Heart right ventricle (tissue), 16 donors: ENCODE data around the gene IL1RN. TPM values are rescaled to one million over a fixed set of nuclear protein-coding genes. Genes with fewer than 3 reads are reported as not detected.

ENCODE experiments used
- ATAC-seq, 8 donors: fragments of 200-7000 bp; cut with Tn5 transposase; one replicate each; pipeline ENCODE4 v1.9.1; 2020; ENCODE audit warnings: mild to moderate bottlenecking in 8 of 8, moderate library complexity in 8 of 8, moderate number of reproducible peaks in 1 of 8
- DNase-seq, 2 donors: peaks; one replicate each; pipeline ENCODE4 v3.0.0-alpha.2; 2020
- H3K27ac ChIP-seq, 10 donors: fragments of 200-600 bp; sonication (generic) in 2 of 10; one replicate each; pipeline versions ENCODE4 v1.5.0 to v1.8.0; 2020 to 2022; ENCODE audit warnings: mild to moderate bottlenecking in 3 of 10
- H3K27me3 ChIP-seq, 7 donors: fragments of 200-600 bp; one replicate each; pipeline ENCODE4 v1.8.0; 2021 to 2022; ENCODE audit warnings: mild to moderate bottlenecking in 2 of 7
- H3K36me3 ChIP-seq, 9 donors: fragments of 200-600 bp; sonication (generic) in 1 of 9; one replicate each; pipeline versions ENCODE4 v1.5.0 to v1.8.0; 2020 to 2022; ENCODE audit warnings: mild to moderate bottlenecking in 2 of 9
- H3K4me1 ChIP-seq, 9 donors: fragments of 200-600 bp; sonication (generic) in 1 of 9; one replicate each; pipeline versions ENCODE4 v1.5.0 to v1.8.0; 2020 to 2022; ENCODE audit warnings: mild to moderate bottlenecking in 4 of 9
- H3K4me3 ChIP-seq, 10 donors: fragments of 200-600 bp; sonication (generic) in 2 of 10; one replicate each; pipeline versions ENCODE4 v1.5.0 to v1.8.0; 2020 to 2022; ENCODE audit warnings: mild to moderate bottlenecking in 7 of 10, moderate library complexity in 2 of 10
- H3K9me3 ChIP-seq, 11 donors: fragments of 200-600 bp in 10 of 11; sonication (generic) in 2 of 11; one replicate each; pipeline versions ENCODE4 v1.5.0 to v1.8.0; 2013 to 2022; ENCODE audit warnings: mild to moderate bottlenecking in 2 of 11, control low read depth in 1 of 11, moderate library complexity in 1 of 11
- CTCF ChIP-seq, 9 donors: fragments of 200-600 bp; sonication (generic) in 2 of 9; IDR thresholded peaks; one replicate each; pipeline versions ENCODE4 v1.5.0 to v1.8.0; 2021 to 2022; ENCODE audit warnings: antibody characterized with exemption in 9 of 9, mild to moderate bottlenecking in 5 of 9, moderate library complexity in 1 of 9
- WGBS, 2 donors: extraction: QIAGEN DNeasy Blood & Tissue Kit; methylation state at CpG; one replicate each; pipeline ENCODE4 v1.1.7; 2013; ENCODE audit warnings: inconsistent platforms in 1 of 2; 5-methylcytosine and 5-hydroxymethylcytosine counted together
- intact Hi-C, 10 donors: fragments of 100-400 bp; cut with DNase I; formaldehyde crosslinking; loops; one replicate each; pipeline versions ENCODE4 v1.11.1 to v1.14.2; 2022
- polyA plus RNA-seq, 2 donors: library from polyadenylated mRNA; stranded (reverse); fragments of 200-250 nt; gene quantifications; one replicate each; pipeline ENCODE4 v1.2.3, GENCODE V29; 2013
- total RNA-seq, 10 donors: library from RNA; stranded (reverse); fragmentation: NEBNext Ultra II Directional in 3 of 10; extraction: Animal tissue kit (Norgen Biotek cat#: 25700) in 3 of 10; gene quantifications; one replicate each; pipeline versions ENCODE4 v1.2.1 to v1.2.4, GENCODE V29; 2021 to 2023
- donor health status: Arrhythmogenic right ventricular cardiomyopathy.
- donor health status: ischemic (EF 13 %, LVEDD 7.1; RV severe dilation, severe dysfunction).
- donor health status: healthy with polysubstance abuse.
- donor health status: DM: no; HTN: yes; CAD: no.
- donor health status: DM: no; HTN: no; CAD: no.
- donor health status: ischemic (EF 25% LVEDD 6.9; RV normal size, moderate dysfunction).
- donor health status: ischemic (EF 25% LVEDD 5.7; RV mildly dilated, moderate dysfunction).
- donor health status: healthy.
- donor health status: DM: yes; HTN: yes; CAD: no.
- donor health status: Ischemic cardiomyopathy.
- donor health status: ischemic (EF 35%, LVEDD 5.7; RV mildly dilated, moderate dysfunction).
- donor health status: nonischemic (EF 11% LVEDD 7.7; RV severe dilation, severe dysfunction).
- donor health status: DM: yes; HTN: yes; CAD: no.
- donor health status: PGD.
- donor health status: ischemic (EF 29% LVEDD 5.4; RV normal size, mild dysfunction).
- donor health status: nonischemic (EF 23%, LVEDD 6.1; RV moderate dilation, normal function).

The IL1RN gene
- total and polyA plus RNA-seq, 12 donors = 0.22 to 9.2 (median 0.85) TPM; not detected in 2

GRCh38 chr2:113167115-113167932 lies 39.9 kb downstream of the IL1RN start:
- DNase-seq (no peak), ATAC-seq (peak; percentile 49 to 87 (median 66))
- peaks cover 0 to 28% (median 0%) of the 10 kb centered on the region in 9 donors for H3K4me1 ChIP-seq
- H3K27ac ChIP-seq = peak overlapping the region in 1 of 10 donors; percentile 58
- H3K4me3 ChIP-seq = no peak overlapping the region
- intact Hi-C loops = no loop called here
- no peaks in the 10 kb centered on the region for H3K36me3 ChIP-seq
- no peaks in the 10 kb centered on the region for H3K27me3 ChIP-seq
- WGBS, 2 donors = 54 to 56% methylated on average over 12 of the region's 12 CpGs
- TF ChIP-seq CTCF (IDR thresholded peaks at IDR 0.05) = no peak
- H3K9me3 ChIP-seq = no peaks in the 10 kb centered on the region

GRCh38 chr2:113167962-113168340 lies 40.6 kb downstream of the IL1RN start:
- Histone ChIP-seq H3K4me3 (no peak overlapping the region), H3K4me1 (peaks cover 0 to 34% (median 0%) of the 10 kb centered on the region in 9 donors), H3K9me3 (no peaks in the 10 kb centered on the region), H3K36me3 (no peaks in the 10 kb centered on the region), H3K27me3 (peaks cover 0 to 4% (median 0%) of the 10 kb centered on the region in 7 donors), H3K27ac (peak overlapping the region in 1 of 10 donors; percentile 20)
- ATAC-seq (no peak), DNase-seq (no peak)
- TF ChIP-seq CTCF (IDR thresholded peaks at IDR 0.05) = no peak
- 79 to 89% methylated on average over 6 of the region's 6 CpGs for WGBS, 2 donors
- intact Hi-C loops = no loop called here

- ATAC-seq (no peak), DNase-seq (no peak)
- no peaks in the 10 kb centered on the region for H3K9me3 ChIP-seq
- H3K36me3 ChIP-seq = no peaks in the 10 kb centered on the region
- H3K4me1 ChIP-seq = peaks cover 0 to 41% (median 0%) of the 10 kb centered on the region in 9 donors
- H3K27ac ChIP-seq = peak overlapping the region in 1 of 10 donors; percentile 66
- 86 to 92% methylated on average over 8 of the region's 8 CpGs for WGBS, 2 donors
- no peak overlapping the region for H3K4me3 ChIP-seq
- intact Hi-C loops = no loop called here
- no peak for TF ChIP-seq CTCF (IDR thresholded peaks at IDR 0.05)
- peaks cover 0 to 4% (median 0%) of the 10 kb centered on the region in 7 donors for H3K27me3 ChIP-seq
These were observed 41.7 kb downstream of the IL1RN start for GRCh38 chr2:113169002-113169530.

- 91 to 95% methylated on average over 3 of the region's 3 CpGs for WGBS, 2 donors
- H3K27me3 ChIP-seq = peaks cover 0 to 4% (median 0%) of the 10 kb centered on the region in 7 donors
- no peak for TF ChIP-seq CTCF (IDR thresholded peaks at IDR 0.05)
- no peak for DNase-seq
- H3K4me3 ChIP-seq = no peak overlapping the region
- H3K27ac ChIP-seq = no peak overlapping the region
- H3K36me3 ChIP-seq = no peaks in the 10 kb centered on the region
- ATAC-seq = no peak
- H3K9me3 ChIP-seq = no peaks in the 10 kb centered on the region
- intact Hi-C loops = no loop called here
- peaks cover 0 to 41% (median 0%) of the 10 kb centered on the region in 9 donors for H3K4me1 ChIP-seq
These were observed 42.2 kb downstream of the IL1RN start for GRCh38 chr2:113169586-113169985.
